Measurements from ENCODE around the gene MAGI2. TPM values are rescaled to one million over a fixed set of nuclear protein-coding genes. Genes with fewer than 3 reads are reported as not detected.

Gene MAGI2
- total and polyA plus RNA-seq, 2 of the 13 experiments (the other 11 are each of a cell fraction or from before 2014, with no cell fraction given) = 1.5 to 3.8 TPM

- TF ChIP-seq ZNF460 (CRISPR knock-in tag; IDR thresholded peaks at IDR 0.05; ENCODE audit: borderline replicate concordance) (no peak; the same call in 1 of the 2 replicates), ZNF580 (CRISPR knock-in tag; IDR thresholded peaks at IDR 0.05; ENCODE audit: borderline replicate concordance, low read depth) (no peak; the same call in 1 of the 2 replicates), ZNF780A (CRISPR knock-in tag; IDR thresholded peaks at IDR 0.05) (0 out of 2 replicates have a peak, but pooled peaks have one; percentile 37), ZMAT5 (CRISPR knock-in tag; IDR thresholded peaks at IDR 0.05; ENCODE audit: borderline replicate concordance, low read depth) (no peak), RFX3 (CRISPR knock-in tag; IDR thresholded peaks at IDR 0.05) (no peak), TP53 (CRISPR knock-in tag; conservative IDR thresholded peaks at IDR 0.05) (no peak), EEA1 (CRISPR knock-in tag; IDR thresholded peaks at IDR 0.05; ENCODE audit: borderline replicate concordance) (no peak), ZKSCAN1 (IDR thresholded peaks at IDR 0.05; ENCODE audit: low read length) (no peak), NFAT5 (CRISPR knock-in tag; IDR thresholded peaks at IDR 0.05) (no peak), ARID2 (CRISPR knock-in tag; IDR thresholded peaks at IDR 0.05; ENCODE audit: borderline replicate concordance) (no peak), GLI4 (CRISPR knock-in tag; IDR thresholded peaks at IDR 0.05; ENCODE audit: borderline replicate concordance) (no peak), ZBTB1 (CRISPR knock-in tag; IDR thresholded peaks at IDR 0.05; ENCODE audit: borderline replicate concordance) (no peak), RXRB (CRISPR knock-in tag; IDR thresholded peaks at IDR 0.05; ENCODE audit: borderline replicate concordance) (peak; percentile 78)
- TF ChIP-seq, protein P1, sequence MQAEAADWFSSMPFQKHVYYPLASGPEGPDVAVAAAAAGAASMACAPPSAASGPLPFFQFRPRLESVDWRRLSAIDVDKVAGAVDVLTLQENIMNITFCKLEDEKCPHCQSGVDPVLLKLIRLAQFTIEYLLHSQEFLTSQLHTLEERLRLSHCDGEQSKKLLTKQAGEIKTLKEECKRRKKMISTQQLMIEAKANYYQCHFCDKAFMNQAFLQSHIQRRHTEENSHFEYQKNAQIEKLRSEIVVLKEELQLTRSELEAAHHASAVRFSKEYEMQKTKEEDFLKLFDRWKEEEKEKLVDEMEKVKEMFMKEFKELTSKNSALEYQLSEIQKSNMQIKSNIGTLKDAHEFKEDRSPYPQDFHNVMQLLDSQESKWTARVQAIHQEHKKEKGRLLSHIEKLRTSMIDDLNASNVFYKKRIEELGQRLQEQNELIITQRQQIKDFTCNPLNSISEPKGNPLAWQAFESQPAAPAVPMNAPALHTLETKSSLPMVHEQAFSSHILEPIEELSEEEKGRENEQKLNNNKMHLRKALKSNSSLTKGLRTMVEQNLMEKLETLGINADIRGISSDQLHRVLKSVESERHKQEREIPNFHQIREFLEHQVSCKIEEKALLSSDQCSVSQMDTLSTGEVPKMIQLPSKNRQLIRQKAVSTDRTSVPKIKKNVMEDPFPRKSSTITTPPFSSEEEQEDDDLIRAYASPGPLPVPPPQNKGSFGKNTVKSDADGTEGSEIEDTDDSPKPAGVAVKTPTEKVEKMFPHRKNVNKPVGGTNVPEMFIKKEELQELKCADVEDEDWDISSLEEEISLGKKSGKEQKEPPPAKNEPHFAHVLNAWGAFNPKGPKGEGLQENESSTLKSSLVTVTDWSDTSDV (CRISPR knock-in tag; IDR thresholded peaks at IDR 0.05) = no peak
- TF ChIP-seq, protein P2, sequence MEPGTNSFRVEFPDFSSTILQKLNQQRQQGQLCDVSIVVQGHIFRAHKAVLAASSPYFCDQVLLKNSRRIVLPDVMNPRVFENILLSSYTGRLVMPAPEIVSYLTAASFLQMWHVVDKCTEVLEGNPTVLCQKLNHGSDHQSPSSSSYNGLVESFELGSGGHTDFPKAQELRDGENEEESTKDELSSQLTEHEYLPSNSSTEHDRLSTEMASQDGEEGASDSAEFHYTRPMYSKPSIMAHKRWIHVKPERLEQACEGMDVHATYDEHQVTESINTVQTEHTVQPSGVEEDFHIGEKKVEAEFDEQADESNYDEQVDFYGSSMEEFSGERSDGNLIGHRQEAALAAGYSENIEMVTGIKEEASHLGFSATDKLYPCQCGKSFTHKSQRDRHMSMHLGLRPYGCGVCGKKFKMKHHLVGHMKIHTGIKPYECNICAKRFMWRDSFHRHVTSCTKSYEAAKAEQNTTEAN (CRISPR knock-in tag; conservative IDR thresholded peaks at IDR 0.05) = no peak
- TF ChIP-seq, protein P3, sequence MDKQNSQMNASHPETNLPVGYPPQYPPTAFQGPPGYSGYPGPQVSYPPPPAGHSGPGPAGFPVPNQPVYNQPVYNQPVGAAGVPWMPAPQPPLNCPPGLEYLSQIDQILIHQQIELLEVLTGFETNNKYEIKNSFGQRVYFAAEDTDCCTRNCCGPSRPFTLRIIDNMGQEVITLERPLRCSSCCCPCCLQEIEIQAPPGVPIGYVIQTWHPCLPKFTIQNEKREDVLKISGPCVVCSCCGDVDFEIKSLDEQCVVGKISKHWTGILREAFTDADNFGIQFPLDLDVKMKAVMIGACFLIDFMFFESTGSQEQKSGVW (CRISPR knock-in tag; IDR thresholded peaks at IDR 0.05; ENCODE audit: borderline replicate concordance) = no peak
- TF ChIP-seq, protein P4, sequence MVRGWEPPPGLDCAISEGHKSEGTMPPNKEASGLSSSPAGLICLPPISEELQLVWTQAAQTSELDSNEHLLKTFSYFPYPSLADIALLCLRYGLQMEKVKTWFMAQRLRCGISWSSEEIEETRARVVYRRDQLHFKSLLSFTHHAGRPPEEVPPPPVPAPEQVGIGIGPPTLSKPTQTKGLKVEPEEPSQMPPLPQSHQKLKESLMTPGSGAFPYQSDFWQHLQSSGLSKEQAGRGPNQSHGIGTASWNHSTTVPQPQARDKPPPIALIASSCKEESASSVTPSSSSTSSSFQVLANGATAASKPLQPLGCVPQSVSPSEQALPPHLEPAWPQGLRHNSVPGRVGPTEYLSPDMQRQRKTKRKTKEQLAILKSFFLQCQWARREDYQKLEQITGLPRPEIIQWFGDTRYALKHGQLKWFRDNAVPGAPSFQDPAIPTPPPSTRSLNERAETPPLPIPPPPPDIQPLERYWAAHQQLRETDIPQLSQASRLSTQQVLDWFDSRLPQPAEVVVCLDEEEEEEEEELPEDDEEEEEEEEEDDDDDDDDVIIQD (CRISPR knock-in tag; IDR thresholded peaks at IDR 0.05; ENCODE audit: low read depth) = peak; percentile 87
Observed at GRCh38 chr7:79452032-79452494, 1.4 kb downstream of the MAGI2 start (continued).
